ENCODE results near the gene SLC39A1. TPM values are rescaled to one million over a fixed set of nuclear protein-coding genes. Genes with fewer than 3 reads are reported as not detected.

The SLC39A1 gene
- total and polyA plus RNA-seq, 9 of the 15 experiments (the other 6 are each of a cell fraction or from before 2014, with no cell fraction given), result 9.9 to 81.1 (median 62.7) TPM

DNA sequence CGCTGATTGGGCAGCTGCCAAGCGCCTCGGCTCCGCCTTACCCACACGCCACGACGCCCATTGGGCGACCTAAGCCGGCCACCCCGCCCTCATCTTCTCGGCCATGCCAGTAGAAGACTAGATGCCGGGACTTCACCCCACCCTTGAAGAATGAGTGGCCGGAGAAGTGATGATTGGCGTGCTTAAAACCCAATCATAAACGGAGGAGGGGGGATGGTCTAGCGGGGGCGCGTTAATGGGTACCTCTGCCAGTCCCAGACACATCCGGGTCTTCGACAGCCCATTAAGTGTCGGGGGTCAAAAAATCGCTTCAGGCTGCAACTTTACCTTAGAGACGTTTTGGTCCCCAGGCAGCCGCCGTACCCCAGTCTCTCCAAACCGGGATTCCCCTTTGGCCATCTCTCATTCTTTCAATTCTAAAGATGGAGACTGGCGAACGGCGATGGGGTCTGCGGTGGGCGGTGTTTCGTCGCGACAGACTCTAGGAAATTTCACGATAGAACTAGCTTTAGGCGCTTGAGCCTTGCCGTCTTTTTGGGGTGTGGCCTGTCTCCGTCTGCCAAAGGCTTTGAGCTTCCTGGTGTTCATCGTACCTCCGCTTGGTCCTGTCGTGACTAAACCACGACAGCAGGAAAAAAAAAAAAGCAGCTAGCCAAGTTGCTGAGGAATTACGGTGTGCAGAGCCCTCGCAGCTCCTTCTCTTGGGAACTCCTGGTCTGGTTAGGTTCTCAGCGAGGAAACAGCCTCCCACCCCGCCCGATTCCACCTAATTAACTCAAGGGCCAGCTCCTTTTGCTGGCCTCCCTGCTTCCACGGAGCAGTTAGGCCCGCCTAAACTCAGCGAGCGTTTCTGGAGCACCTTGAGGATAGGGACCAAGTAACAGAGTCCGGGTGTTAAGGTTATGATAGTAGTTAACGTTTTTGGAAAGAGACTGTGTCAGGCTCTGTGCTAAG is 40.1 kb downstream of the SLC39A1 start, which contains the start of gene GATAD2B (continued):
- TF ChIP-seq MYC (IDR thresholded peaks at IDR 0.05; ENCODE audit: low read depth, low read length) (0 out of 2 replicates have a peak, but pooled peaks have one; percentile 7), MYC (CRISPR knock-in tag; IDR thresholded peaks at IDR 0.05; ENCODE audit: borderline replicate concordance, low read depth) (no peak), GABPB2 (CRISPR knock-in tag; conservative IDR thresholded peaks at IDR 0.05) (no peak), NR2C2 (CRISPR knock-in tag; IDR thresholded peaks at IDR 0.05) (no peak), NR2C2 (tag; IDR thresholded peaks at IDR 0.05) (peak; percentile 82), MTA3 (IDR thresholded peaks at IDR 0.05; ENCODE audit: borderline replicate concordance) (peak; percentile 96), ZNF551 (CRISPR knock-in tag; IDR thresholded peaks at IDR 0.05) (no peak), TAF1 (IDR thresholded peaks at IDR 0.05; ENCODE audit: control insufficient read depth, extremely low read depth, insufficient read depth, low read length, severe bottlenecking) (peak; percentile 59), KDM2B (CRISPR knock-in tag; IDR thresholded peaks at IDR 0.05) (no peak), MAFK (IDR thresholded peaks at IDR 0.05; ENCODE audit: low read length) (no peak), RBBP5 (IDR thresholded peaks at IDR 0.05; ENCODE audit: borderline replicate concordance, insufficient read depth, low read length, poor library complexity, severe bottlenecking) (no peak), ZNF445 (CRISPR knock-in tag; IDR thresholded peaks at IDR 0.05; ENCODE audit: low read depth) (no peak), FOS (IDR thresholded peaks at IDR 0.05; ENCODE audit: extremely low read depth, insufficient read length) (peak; percentile 97)
- TF ChIP-seq, protein P1, sequence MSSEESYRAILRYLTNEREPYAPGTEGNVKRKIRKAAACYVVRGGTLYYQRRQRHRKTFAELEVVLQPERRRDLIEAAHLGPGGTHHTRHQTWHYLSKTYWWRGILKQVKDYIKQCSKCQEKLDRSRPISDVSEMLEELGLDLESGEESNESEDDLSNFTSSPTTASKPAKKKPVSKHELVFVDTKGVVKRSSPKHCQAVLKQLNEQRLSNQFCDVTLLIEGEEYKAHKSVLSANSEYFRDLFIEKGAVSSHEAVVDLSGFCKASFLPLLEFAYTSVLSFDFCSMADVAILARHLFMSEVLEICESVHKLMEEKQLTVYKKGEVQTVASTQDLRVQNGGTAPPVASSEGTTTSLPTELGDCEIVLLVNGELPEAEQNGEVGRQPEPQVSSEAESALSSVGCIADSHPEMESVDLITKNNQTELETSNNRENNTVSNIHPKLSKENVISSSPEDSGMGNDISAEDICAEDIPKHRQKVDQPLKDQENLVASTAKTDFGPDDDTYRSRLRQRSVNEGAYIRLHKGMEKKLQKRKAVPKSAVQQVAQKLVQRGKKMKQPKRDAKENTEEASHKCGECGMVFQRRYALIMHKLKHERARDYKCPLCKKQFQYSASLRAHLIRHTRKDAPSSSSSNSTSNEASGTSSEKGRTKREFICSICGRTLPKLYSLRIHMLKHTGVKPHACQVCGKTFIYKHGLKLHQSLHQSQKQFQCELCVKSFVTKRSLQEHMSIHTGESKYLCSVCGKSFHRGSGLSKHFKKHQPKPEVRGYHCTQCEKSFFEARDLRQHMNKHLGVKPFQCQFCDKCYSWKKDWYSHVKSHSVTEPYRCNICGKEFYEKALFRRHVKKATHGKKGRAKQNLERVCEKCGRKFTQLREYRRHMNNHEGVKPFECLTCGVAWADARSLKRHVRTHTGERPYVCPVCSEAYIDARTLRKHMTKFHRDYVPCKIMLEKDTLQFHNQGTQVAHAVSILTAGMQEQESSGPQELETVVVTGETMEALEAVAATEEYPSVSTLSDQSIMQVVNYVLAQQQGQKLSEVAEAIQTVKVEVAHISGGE (CRISPR knock-in tag; IDR thresholded peaks at IDR 0.05), result peak in 1 of 3 experiments; percentile 53; a peak in 1 of 6 replicates
- TF ChIP-seq, protein P2, sequence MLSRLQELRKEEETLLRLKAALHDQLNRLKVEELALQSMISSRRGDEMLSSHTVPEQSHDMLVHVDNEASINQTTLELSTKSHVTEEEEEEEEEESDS (CRISPR knock-in tag; IDR thresholded peaks at IDR 0.05), result no peak
- TF ChIP-seq, protein P3, sequence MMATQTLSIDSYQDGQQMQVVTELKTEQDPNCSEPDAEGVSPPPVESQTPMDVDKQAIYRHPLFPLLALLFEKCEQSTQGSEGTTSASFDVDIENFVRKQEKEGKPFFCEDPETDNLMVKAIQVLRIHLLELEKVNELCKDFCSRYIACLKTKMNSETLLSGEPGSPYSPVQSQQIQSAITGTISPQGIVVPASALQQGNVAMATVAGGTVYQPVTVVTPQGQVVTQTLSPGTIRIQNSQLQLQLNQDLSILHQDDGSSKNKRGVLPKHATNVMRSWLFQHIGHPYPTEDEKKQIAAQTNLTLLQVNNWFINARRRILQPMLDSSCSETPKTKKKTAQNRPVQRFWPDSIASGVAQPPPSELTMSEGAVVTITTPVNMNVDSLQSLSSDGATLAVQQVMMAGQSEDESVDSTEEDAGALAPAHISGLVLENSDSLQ (IDR thresholded peaks at IDR 0.05), result peak; percentile 100
